Effector memory CD4-positive, alpha-beta T cell (primary cell): Measurements from ENCODE around the gene EIF4E2.

ENCODE experiments used
- DNase-seq, 3 donors: peaks; one replicate each; pipeline ENCODE4 v3.0.0-alpha.2; 2020
- H3K27ac ChIP-seq: 2 replicates; pipeline ENCODE4 v1.7.0; 2013; ENCODE audit warnings: mild to moderate bottlenecking, low read length, moderate library complexity; ENCODE audit not compliant: insufficient read depth, poor library complexity, severe bottlenecking
- H3K27me3 ChIP-seq: replicated peaks from 2 replicates; pipeline ENCODE4 v1.7.0; 2013; ENCODE audit warnings: mild to moderate bottlenecking, low read length; ENCODE audit not compliant: insufficient read depth, control insufficient read depth, poor library complexity, severe bottlenecking
- H3K36me3 ChIP-seq: 2 replicates; pipeline ENCODE4 v1.7.0; 2013; ENCODE audit warnings: mild to moderate bottlenecking, low read length, moderate library complexity; ENCODE audit not compliant: control insufficient read depth, insufficient read depth
- H3K4me1 ChIP-seq: 2 replicates; pipeline ENCODE4 v1.7.0; 2013; ENCODE audit warnings: low read length, mild to moderate bottlenecking; ENCODE audit not compliant: control insufficient read depth, insufficient read depth, poor library complexity, severe bottlenecking
- H3K4me3 ChIP-seq: 2 replicates; pipeline ENCODE4 v1.7.0; 2013; ENCODE audit warnings: low read length, low read depth, mild to moderate bottlenecking; ENCODE audit not compliant: insufficient read depth, poor library complexity, severe bottlenecking
- H3K9me3 ChIP-seq: 2 replicates; pipeline ENCODE4 v1.7.0; 2013; ENCODE audit warnings: mild to moderate bottlenecking, low read length, moderate library complexity; ENCODE audit not compliant: control insufficient read depth

Gene EIF4E2

DNA sequence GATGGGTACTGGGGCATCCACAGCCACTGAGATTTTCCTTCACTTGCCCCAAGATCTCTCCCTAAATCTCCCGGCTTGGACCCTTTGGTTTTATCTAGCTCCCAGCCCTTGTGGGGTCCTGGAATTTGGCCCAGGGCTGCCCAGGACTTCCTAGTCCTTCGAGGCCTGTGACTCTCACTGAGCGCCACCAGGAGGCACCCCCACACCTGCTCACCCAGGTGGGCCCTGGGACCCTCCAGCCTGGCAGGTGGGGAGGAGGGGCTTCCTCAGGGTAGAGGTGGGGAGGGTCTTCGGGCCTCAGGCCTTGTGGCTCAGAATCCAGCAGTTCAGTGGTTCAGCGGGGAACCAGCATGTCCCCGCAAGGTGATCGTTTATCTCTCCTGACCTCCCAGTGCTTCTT lies 42.2 kb upstream of the EIF4E2 start:
- DNase-seq, result no peak

DNA sequence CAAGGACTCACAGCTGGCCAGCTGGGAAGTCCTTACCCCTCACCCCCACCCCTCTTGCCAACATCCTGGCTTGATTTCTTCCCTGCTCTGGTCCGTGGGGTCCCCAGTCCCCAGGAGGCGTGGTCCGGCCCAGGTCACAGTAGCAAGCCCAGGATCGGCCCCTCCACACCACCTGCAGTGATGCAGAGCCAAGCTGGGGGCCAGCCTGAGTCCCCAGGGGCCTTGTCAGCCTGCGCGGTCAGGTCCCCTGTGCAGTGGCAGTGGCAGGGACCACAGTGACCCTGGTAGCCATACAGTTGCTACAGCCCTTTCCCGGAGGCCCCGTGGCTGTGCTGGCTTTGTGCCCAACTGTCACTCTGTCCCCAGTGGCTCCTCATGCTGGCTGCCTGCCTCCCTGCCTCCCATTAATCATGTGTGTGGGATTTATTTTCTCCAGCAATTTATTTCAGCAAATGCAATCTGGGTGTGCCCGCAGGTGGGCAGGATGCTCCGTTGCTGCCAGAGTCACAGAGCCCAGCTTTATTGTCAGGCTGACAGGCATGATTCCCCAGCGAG lies 39.1 kb upstream of the EIF4E2 start:
- Histone ChIP-seq H3K9me3 (no peaks in the 10 kb centered on the region), H3K36me3 (no peaks in the 10 kb centered on the region), H3K27me3 (no peaks in the 10 kb centered on the region), H3K4me3 (no peak overlapping the region), H3K4me1 (no peaks in the 10 kb centered on the region), H3K27ac (no peak overlapping the region)
- no peak for DNase-seq

More for the DNA sequence above, 42.2 kb upstream of the EIF4E2 start:
- H3K27me3 ChIP-seq, result peaks cover 6% of the 10 kb centered on the region
- no peaks in the 10 kb centered on the region for H3K36me3 ChIP-seq
- no peaks in the 10 kb centered on the region for H3K4me1 ChIP-seq
- H3K27ac ChIP-seq, result no peak overlapping the region
- no peak overlapping the region for H3K4me3 ChIP-seq
- no peaks in the 10 kb centered on the region for H3K9me3 ChIP-seq

DNA sequence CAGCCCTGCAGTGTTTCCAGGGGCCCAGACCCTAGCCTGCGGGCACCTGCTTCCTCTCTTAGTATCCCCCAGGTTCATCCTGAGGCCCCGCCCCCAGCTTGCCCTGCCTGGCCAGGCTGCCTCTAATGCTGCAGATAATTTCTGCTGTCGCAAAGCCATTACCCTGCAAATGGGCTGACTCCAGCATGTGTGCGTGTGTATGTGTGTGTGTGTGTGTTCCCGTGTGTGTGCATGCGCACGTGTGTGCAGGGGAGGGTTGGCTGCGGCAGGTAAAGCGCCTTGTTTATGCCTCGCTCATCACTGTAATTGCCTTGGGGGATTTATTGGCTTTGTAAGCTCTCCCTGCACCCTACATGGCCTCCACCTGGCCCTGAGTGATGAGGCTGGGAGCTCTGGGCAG lies 37.9 kb upstream of the EIF4E2 start:
- H3K27me3 ChIP-seq, result no peaks in the 10 kb centered on the region
- no peak overlapping the region for H3K27ac ChIP-seq

DNA sequence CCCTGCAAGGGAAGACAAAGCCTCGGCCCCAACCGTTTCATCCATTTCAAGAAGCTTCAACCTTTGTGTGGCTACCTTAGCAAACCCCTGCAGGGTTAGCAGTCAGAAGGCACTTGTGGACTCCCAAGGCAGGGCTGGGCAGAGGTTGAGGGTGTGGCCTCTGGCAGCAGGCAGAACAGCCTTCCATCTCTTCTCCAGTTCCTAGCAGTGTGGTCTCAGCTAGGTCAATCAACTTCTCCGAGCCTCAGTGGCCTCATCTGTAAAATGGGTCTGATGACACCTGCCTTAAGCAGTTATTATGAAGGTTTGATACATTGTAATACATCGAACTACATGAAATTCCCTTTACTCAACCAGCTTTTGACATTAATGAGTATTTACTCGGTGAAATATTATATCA lies 37.1 kb upstream of the EIF4E2 start:
- Histone ChIP-seq H3K27ac (no peak overlapping the region), H3K9me3 (no peaks in the 10 kb centered on the region), H3K36me3 (no peaks in the 10 kb centered on the region), H3K27me3 (no peaks in the 10 kb centered on the region), H3K4me3 (no peak overlapping the region), H3K4me1 (no peaks in the 10 kb centered on the region)
- DNase-seq, result no peak

More for the DNA sequence above, 37.9 kb upstream of the EIF4E2 start:
- Histone ChIP-seq H3K9me3 (no peaks in the 10 kb centered on the region), H3K4me1 (no peaks in the 10 kb centered on the region), H3K36me3 (no peaks in the 10 kb centered on the region), H3K4me3 (no peak overlapping the region)
- no peak for DNase-seq

DNA sequence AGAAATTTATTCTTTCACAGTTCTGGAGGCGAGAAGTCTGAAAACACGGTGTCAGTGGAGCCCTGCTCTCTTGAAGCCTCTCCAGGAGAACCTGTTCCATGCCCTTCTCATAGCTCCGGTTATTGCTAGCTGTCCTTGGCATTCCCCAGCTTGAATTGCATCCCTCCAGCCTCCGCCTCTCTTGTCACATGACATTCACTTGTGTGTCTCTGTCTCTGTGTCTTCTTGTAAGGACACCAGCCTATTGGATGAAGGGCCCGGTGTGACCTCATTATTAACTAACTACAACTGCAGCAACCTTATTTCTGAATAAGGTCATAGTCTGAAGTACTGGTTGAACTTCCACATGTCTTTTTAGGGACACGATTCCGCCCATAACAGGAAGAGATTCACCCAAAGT lies 34.9 kb upstream of the EIF4E2 start:
- H3K27me3 ChIP-seq, result no peaks in the 10 kb centered on the region

DNA sequence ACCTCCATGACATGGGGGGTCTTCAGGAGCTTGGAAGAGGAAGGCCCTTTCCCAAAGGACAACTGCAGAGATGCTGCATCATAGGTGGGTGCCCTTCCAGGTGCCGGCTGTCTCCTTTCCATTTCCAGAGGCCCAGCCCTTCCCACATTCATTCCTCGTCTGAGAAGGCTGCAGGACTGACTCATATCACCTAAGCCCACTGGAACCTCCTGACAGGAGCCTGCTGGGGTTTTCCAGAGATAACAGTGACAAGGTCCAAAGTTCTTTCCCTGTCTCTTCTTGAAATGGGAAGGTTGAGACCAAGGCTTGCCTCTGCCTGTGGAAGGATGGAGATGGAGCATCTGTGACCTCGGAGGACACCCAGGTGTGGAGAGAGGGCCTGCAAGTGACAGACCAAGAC lies 33.9 kb upstream of the EIF4E2 start:
- Histone ChIP-seq H3K27me3 (peaks cover 4% of the 10 kb centered on the region), H3K9me3 (no peaks in the 10 kb centered on the region), H3K4me3 (no peak overlapping the region), H3K27ac (no peak overlapping the region), H3K4me1 (peaks cover under 1% of the 10 kb centered on the region), H3K36me3 (no peaks in the 10 kb centered on the region)
- no peak for DNase-seq

More for the DNA sequence above, 34.9 kb upstream of the EIF4E2 start:
- H3K27ac ChIP-seq, result no peak overlapping the region
- H3K9me3 ChIP-seq, result no peaks in the 10 kb centered on the region
- H3K4me3 ChIP-seq, result no peak overlapping the region
- no peaks in the 10 kb centered on the region for H3K4me1 ChIP-seq
- no peaks in the 10 kb centered on the region for H3K36me3 ChIP-seq
- no peak for DNase-seq

DNA sequence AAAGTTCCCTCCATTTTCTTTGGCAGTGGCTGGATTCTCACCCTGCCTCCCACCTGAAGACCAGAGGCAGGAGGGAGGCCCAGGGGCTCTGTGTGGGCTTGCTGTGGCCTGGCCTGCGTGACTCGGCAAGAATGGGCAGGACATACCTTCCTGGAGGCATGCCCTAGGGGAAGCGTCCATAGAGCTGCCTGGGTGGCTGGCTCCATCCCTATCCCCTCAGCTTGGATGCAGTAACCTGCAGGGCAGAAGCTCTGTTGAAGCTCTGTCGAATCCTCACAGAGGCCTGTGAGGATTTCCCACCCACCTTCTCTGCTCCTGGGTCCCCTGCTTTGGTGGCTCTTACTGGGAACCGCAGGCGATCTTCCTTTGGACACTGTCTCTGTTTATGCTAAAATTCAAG lies 31.6 kb upstream of the EIF4E2 start:
- peaks cover 22% of the 10 kb centered on the region for H3K4me1 ChIP-seq
- no peaks in the 10 kb centered on the region for H3K36me3 ChIP-seq
- no peaks in the 10 kb centered on the region for H3K9me3 ChIP-seq
- no peak overlapping the region for H3K27ac ChIP-seq
- H3K27me3 ChIP-seq, result peaks cover 26% of the 10 kb centered on the region
- H3K4me3 ChIP-seq, result no peak overlapping the region
- no peak for DNase-seq

DNA sequence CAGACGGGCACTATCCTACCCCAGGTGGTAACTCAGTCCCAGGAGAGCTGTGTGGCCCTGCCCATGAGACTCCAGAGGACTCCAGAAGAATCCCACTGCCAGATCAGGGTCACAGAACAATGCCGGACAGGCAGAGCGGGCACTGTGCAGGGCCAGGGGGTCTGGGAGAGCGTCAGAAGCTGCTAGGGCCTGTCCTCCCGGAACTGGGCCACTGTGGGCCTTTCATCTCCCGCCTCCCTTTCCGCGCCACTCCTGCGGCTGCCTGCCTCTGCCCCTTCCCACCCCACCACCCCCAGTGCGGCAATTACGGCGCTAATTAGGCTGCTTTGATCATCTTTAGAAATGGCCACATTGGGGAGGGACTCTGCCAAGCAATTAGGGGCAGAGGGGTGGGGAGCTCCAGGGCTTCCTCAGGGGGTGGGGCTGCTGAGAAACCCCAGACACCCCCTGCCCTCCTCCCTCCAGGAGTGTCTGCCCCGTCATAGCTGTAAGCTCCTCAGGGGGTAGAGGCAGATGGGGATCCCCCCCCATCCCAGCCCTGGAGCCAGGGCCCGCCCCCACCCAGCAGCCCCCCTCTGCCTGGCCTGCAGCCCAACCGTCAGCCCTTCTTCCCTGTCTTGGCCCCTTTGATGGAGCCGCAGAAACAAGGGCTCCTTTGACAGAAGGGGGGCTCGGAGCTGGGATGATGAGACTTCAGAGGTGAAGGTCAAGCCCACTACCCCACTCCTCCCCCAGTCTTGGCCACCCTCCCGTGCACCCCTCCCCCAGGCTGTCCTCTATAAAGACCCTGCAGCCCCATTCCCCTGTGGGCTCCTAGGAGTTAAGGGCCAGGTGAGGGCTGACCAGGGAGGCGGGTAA lies 30.7 kb upstream of the EIF4E2 start, which contains the start of gene PRSS56:
Gene PRSS56 (plus strand): TSS at position 808 of the 858 bp plus-strand sequence. CDS start 211 bp downstream, outside the sequence.
- no peaks in the 10 kb centered on the region for H3K9me3 ChIP-seq
- H3K36me3 ChIP-seq, result no peaks in the 10 kb centered on the region
- H3K27me3 ChIP-seq, result peaks cover 36% of the 10 kb centered on the region
- no peak within 1 kb of the TSS for H3K27ac ChIP-seq
- H3K4me1 ChIP-seq, result peaks cover 27% of the 10 kb centered on the region
- DNase-seq, result no peak
- no peak within 1 kb of the TSS for H3K4me3 ChIP-seq

DNA sequence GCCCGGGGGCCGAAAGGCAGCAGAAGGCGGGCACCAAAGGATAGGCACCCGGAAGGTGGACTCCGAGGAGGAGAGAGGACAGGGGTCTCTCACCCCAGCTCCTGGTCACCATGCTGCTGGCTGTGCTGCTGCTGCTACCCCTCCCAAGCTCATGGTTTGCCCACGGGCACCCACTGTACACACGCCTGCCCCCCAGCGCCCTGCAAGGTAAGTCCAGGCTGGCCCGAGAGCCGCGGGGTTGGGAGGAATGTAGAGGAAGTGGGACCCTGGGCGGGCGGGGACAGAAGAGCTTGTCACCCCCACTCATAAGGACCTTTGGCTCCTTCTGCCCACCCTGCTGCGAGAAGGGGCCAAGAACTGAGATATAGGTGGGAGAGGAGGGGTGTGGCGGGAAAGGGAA lies 30.0 kb upstream of the EIF4E2 start:
- peaks cover 40% of the 10 kb centered on the region for H3K27me3 ChIP-seq

DNA sequence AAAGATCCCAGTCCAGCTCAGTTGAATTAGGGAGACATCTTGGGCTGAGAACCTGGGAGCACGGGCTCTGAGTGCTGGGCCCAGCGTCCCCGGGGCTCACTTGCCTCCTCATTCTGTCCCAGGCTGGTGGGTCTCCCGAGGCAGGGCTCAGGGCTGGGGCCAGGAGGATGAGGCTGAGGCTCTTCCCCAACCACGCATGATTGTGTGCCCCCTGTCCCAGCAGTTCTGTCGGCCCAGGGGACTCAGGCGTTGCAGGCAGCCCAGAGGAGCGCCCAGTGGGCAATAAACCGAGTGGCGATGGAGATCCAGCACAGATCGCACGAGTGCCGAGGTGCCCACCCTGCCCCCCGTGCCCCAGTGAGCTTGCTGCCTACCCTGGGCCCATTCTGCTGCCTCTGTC lies 29.4 kb upstream of the EIF4E2 start:
- Histone ChIP-seq H3K4me1 (peaks cover 27% of the 10 kb centered on the region), H3K27me3 (peaks cover 40% of the 10 kb centered on the region), H3K4me3 (no peak overlapping the region), H3K36me3 (no peaks in the 10 kb centered on the region), H3K27ac (no peak overlapping the region), H3K9me3 (no peaks in the 10 kb centered on the region)
- DNase-seq, result no peak

More for the DNA sequence above, 30.0 kb upstream of the EIF4E2 start:
- no peaks in the 10 kb centered on the region for H3K36me3 ChIP-seq
- no peaks in the 10 kb centered on the region for H3K9me3 ChIP-seq
- DNase-seq, result no peak
- no peak overlapping the region for H3K27ac ChIP-seq
- peaks cover 27% of the 10 kb centered on the region for H3K4me1 ChIP-seq
- H3K4me3 ChIP-seq, result no peak overlapping the region
